ENCODE results near the gene NCK2. TPM values are rescaled to one million over a fixed set of nuclear protein-coding genes. Genes with fewer than 3 reads are reported as not detected.
A peak's percentile ranks its signal among the peaks of the same experiment; 100 is the strongest.

Gene NCK2
- total and polyA plus RNA-seq, 2 donors = 14.5 to 31.4 TPM

GRCh38 chr2:105812180-105813044, 67.7 kb downstream of the NCK2 start:
- H3K27me3 ChIP-seq (ENCODE audit: control insufficient read depth in 2 of 2, insufficient read depth in 1 of 2, low read length in 1 of 2) = no peaks in the 10 kb centered on the region
- H3K4me1 ChIP-seq (ENCODE audit: control insufficient read depth in 2 of 2, insufficient read depth in 2 of 2, low read length in 2 of 2) = peaks cover 0 to 16% of the 10 kb centered on the region in 2 donors
- no peak overlapping the region for H3K4me3 ChIP-seq (ENCODE audit: low read length in 2 of 2)
- peak in 2 of 9 donors; percentile 22 for DNase-seq (ENCODE audit: low read depth in 6 of 9, low spot score in 9 of 9)
- H3K36me3 ChIP-seq (ENCODE audit: control insufficient read depth in 2 of 2, insufficient read depth in 2 of 2, low read length in 1 of 2) = peaks cover 12 to 13% of the 10 kb centered on the region in 2 donors
- H3K27ac ChIP-seq (ENCODE audit: low read depth in 1 of 2, low read length in 1 of 2) = no peak overlapping the region
- no peaks in the 10 kb centered on the region for H3K9me3 ChIP-seq (ENCODE audit: control insufficient read depth in 2 of 2, insufficient read depth in 1 of 2, low read length in 1 of 2)
- WGBS = 91% methylated on average over 12 of the region's 12 CpGs

GRCh38 chr2:105813045-105813315, 68.3 kb downstream of the NCK2 start:
- no peak overlapping the region for H3K27ac ChIP-seq (ENCODE audit: low read depth in 1 of 2, low read length in 1 of 2)
- H3K4me1 ChIP-seq (ENCODE audit: control insufficient read depth in 2 of 2, insufficient read depth in 2 of 2, low read length in 2 of 2) = peaks cover 0 to 16% of the 10 kb centered on the region in 2 donors
- DNase-seq (ENCODE audit: low read depth in 6 of 9, low spot score in 9 of 9) = no peak
- H3K9me3 ChIP-seq (ENCODE audit: control insufficient read depth in 2 of 2, insufficient read depth in 1 of 2, low read length in 1 of 2) = no peaks in the 10 kb centered on the region
- H3K27me3 ChIP-seq (ENCODE audit: control insufficient read depth in 2 of 2, insufficient read depth in 1 of 2, low read length in 1 of 2) = no peaks in the 10 kb centered on the region
- H3K36me3 ChIP-seq (ENCODE audit: control insufficient read depth in 2 of 2, insufficient read depth in 2 of 2, low read length in 1 of 2) = peaks cover 12 to 13% of the 10 kb centered on the region in 2 donors
- WGBS = 97% methylated on average over 4 of the region's 4 CpGs
- no peak overlapping the region for H3K4me3 ChIP-seq (ENCODE audit: low read length in 2 of 2)

- Histone ChIP-seq H3K4me1 (ENCODE audit: control insufficient read depth in 2 of 2, insufficient read depth in 2 of 2, low read length in 2 of 2) (peaks cover 0 to 16% of the 10 kb centered on the region in 2 donors), H3K27me3 (ENCODE audit: control insufficient read depth in 2 of 2, insufficient read depth in 1 of 2, low read length in 1 of 2) (no peaks in the 10 kb centered on the region), H3K9me3 (ENCODE audit: control insufficient read depth in 2 of 2, insufficient read depth in 1 of 2, low read length in 1 of 2) (no peaks in the 10 kb centered on the region), H3K27ac (ENCODE audit: low read depth in 1 of 2, low read length in 1 of 2) (no peak overlapping the region), H3K4me3 (ENCODE audit: low read length in 2 of 2) (no peak overlapping the region), H3K36me3 (ENCODE audit: control insufficient read depth in 2 of 2, insufficient read depth in 2 of 2, low read length in 1 of 2) (peaks cover 12 to 13% of the 10 kb centered on the region in 2 donors)
- no peak for DNase-seq (ENCODE audit: low read depth in 6 of 9, low spot score in 9 of 9)
- 90% methylated on average over 5 of the region's 5 CpGs for WGBS
Measured at GRCh38 chr2:105813405-105813804, 68.7 kb downstream of the NCK2 start.

- Histone ChIP-seq H3K36me3 (ENCODE audit: control insufficient read depth in 2 of 2, insufficient read depth in 2 of 2, low read length in 1 of 2) (peaks cover 12 to 16% of the 10 kb centered on the region in 2 donors), H3K4me1 (ENCODE audit: control insufficient read depth in 2 of 2, insufficient read depth in 2 of 2, low read length in 2 of 2) (peaks cover 0 to 16% of the 10 kb centered on the region in 2 donors), H3K27ac (ENCODE audit: low read depth in 1 of 2, low read length in 1 of 2) (no peak overlapping the region), H3K4me3 (ENCODE audit: low read length in 2 of 2) (no peak overlapping the region), H3K9me3 (ENCODE audit: control insufficient read depth in 2 of 2, insufficient read depth in 1 of 2, low read length in 1 of 2) (no peaks in the 10 kb centered on the region), H3K27me3 (ENCODE audit: control insufficient read depth in 2 of 2, insufficient read depth in 1 of 2, low read length in 1 of 2) (no peaks in the 10 kb centered on the region)
- no peak for DNase-seq (ENCODE audit: low read depth in 6 of 9, low spot score in 9 of 9)
- 96% methylated on average over 9 of the region's 9 CpGs for WGBS
Measured at GRCh38 chr2:105814291-105814940, 69.7 kb downstream of the NCK2 start.

GRCh38 chr2:105815401-105815800, 70.7 kb downstream of the NCK2 start:
- no peak for DNase-seq (ENCODE audit: low read depth in 6 of 9, low spot score in 9 of 9)
- peaks cover 12 to 16% of the 10 kb centered on the region in 2 donors for H3K36me3 ChIP-seq (ENCODE audit: control insufficient read depth in 2 of 2, insufficient read depth in 2 of 2, low read length in 1 of 2)
- no peak overlapping the region for H3K27ac ChIP-seq (ENCODE audit: low read depth in 1 of 2, low read length in 1 of 2)
- no peaks in the 10 kb centered on the region for H3K9me3 ChIP-seq (ENCODE audit: control insufficient read depth in 2 of 2, insufficient read depth in 1 of 2, low read length in 1 of 2)
- 97% methylated on average over 7 of the region's 7 CpGs for WGBS
- H3K27me3 ChIP-seq (ENCODE audit: control insufficient read depth in 2 of 2, insufficient read depth in 1 of 2, low read length in 1 of 2) = no peaks in the 10 kb centered on the region
- no peak overlapping the region for H3K4me3 ChIP-seq (ENCODE audit: low read length in 2 of 2)
- H3K4me1 ChIP-seq (ENCODE audit: control insufficient read depth in 2 of 2, insufficient read depth in 2 of 2, low read length in 2 of 2) = peaks cover 0 to 16% of the 10 kb centered on the region in 2 donors

- H3K4me3 ChIP-seq (ENCODE audit: low read length in 2 of 2) = no peak overlapping the region
- 97% methylated on average over 8 of the region's 8 CpGs for WGBS
- peaks cover 14 to 21% of the 10 kb centered on the region in 2 donors for H3K36me3 ChIP-seq (ENCODE audit: control insufficient read depth in 2 of 2, insufficient read depth in 2 of 2, low read length in 1 of 2)
- no peaks in the 10 kb centered on the region for H3K27me3 ChIP-seq (ENCODE audit: control insufficient read depth in 2 of 2, insufficient read depth in 1 of 2, low read length in 1 of 2)
- DNase-seq (ENCODE audit: low read depth in 6 of 9, low spot score in 9 of 9) = no peak
- peaks cover 5 to 6% of the 10 kb centered on the region in 2 donors for H3K4me1 ChIP-seq (ENCODE audit: control insufficient read depth in 2 of 2, insufficient read depth in 2 of 2, low read length in 2 of 2)
- H3K27ac ChIP-seq (ENCODE audit: low read depth in 1 of 2, low read length in 1 of 2) = no peak overlapping the region
- no peaks in the 10 kb centered on the region for H3K9me3 ChIP-seq (ENCODE audit: control insufficient read depth in 2 of 2, insufficient read depth in 1 of 2, low read length in 1 of 2)
Measured at GRCh38 chr2:105820151-105820550, 75.4 kb downstream of the NCK2 start.

- Histone ChIP-seq H3K4me1 (ENCODE audit: control insufficient read depth in 2 of 2, insufficient read depth in 2 of 2, low read length in 2 of 2) (peaks cover 5 to 6% of the 10 kb centered on the region in 2 donors), H3K4me3 (ENCODE audit: low read length in 2 of 2) (no peak overlapping the region), H3K9me3 (ENCODE audit: control insufficient read depth in 2 of 2, insufficient read depth in 1 of 2, low read length in 1 of 2) (no peaks in the 10 kb centered on the region), H3K36me3 (ENCODE audit: control insufficient read depth in 2 of 2, insufficient read depth in 2 of 2, low read length in 1 of 2) (peaks cover 14 to 21% of the 10 kb centered on the region in 2 donors), H3K27ac (ENCODE audit: low read depth in 1 of 2, low read length in 1 of 2) (no peak overlapping the region), H3K27me3 (ENCODE audit: control insufficient read depth in 2 of 2, insufficient read depth in 1 of 2, low read length in 1 of 2) (no peaks in the 10 kb centered on the region)
- DNase-seq (ENCODE audit: low read depth in 6 of 9, low spot score in 9 of 9) = no peak
- WGBS = 94% methylated on average over 6 of the region's 6 CpGs
Measured at GRCh38 chr2:105820691-105821090, 76.0 kb downstream of the NCK2 start.

GRCh38 chr2:105821428-105822125, 76.9 kb downstream of the NCK2 start:
- H3K27ac ChIP-seq (ENCODE audit: low read depth in 1 of 2, low read length in 1 of 2) = no peak overlapping the region
- WGBS = 93% methylated on average over 12 of the region's 12 CpGs
- peaks cover 13 to 17% of the 10 kb centered on the region in 2 donors for H3K36me3 ChIP-seq (ENCODE audit: control insufficient read depth in 2 of 2, insufficient read depth in 2 of 2, low read length in 1 of 2)
- DNase-seq (ENCODE audit: low read depth in 6 of 9, low spot score in 9 of 9) = no peak
- peaks cover 5 to 6% of the 10 kb centered on the region in 2 donors for H3K4me1 ChIP-seq (ENCODE audit: control insufficient read depth in 2 of 2, insufficient read depth in 2 of 2, low read length in 2 of 2)
- no peaks in the 10 kb centered on the region for H3K9me3 ChIP-seq (ENCODE audit: control insufficient read depth in 2 of 2, insufficient read depth in 1 of 2, low read length in 1 of 2)
- no peaks in the 10 kb centered on the region for H3K27me3 ChIP-seq (ENCODE audit: control insufficient read depth in 2 of 2, insufficient read depth in 1 of 2, low read length in 1 of 2)
- no peak overlapping the region for H3K4me3 ChIP-seq (ENCODE audit: low read length in 2 of 2)

GRCh38 chr2:105822186-105822585, 77.5 kb downstream of the NCK2 start:
- WGBS = 75% methylated on average over 7 of the region's 7 CpGs
- H3K27me3 ChIP-seq (ENCODE audit: control insufficient read depth in 2 of 2, insufficient read depth in 1 of 2, low read length in 1 of 2) = no peaks in the 10 kb centered on the region
- H3K4me1 ChIP-seq (ENCODE audit: control insufficient read depth in 2 of 2, insufficient read depth in 2 of 2, low read length in 2 of 2) = peaks cover 5 to 6% of the 10 kb centered on the region in 2 donors
- H3K4me3 ChIP-seq (ENCODE audit: low read length in 2 of 2) = no peak overlapping the region
- peaks cover 7 to 11% of the 10 kb centered on the region in 2 donors for H3K36me3 ChIP-seq (ENCODE audit: control insufficient read depth in 2 of 2, insufficient read depth in 2 of 2, low read length in 1 of 2)
- H3K27ac ChIP-seq (ENCODE audit: low read depth in 1 of 2, low read length in 1 of 2) = no peak overlapping the region
- peak in 1 of 9 donors; percentile 22 for DNase-seq (ENCODE audit: low read depth in 6 of 9, low spot score in 9 of 9)
- H3K9me3 ChIP-seq (ENCODE audit: control insufficient read depth in 2 of 2, insufficient read depth in 1 of 2, low read length in 1 of 2) = no peaks in the 10 kb centered on the region

Measured in thymus (tissue), 11 donors.